ENCODE data around the gene AMACR. TPM values are rescaled to one million over a fixed set of nuclear protein-coding genes. Genes with fewer than 3 reads are reported as not detected.

AMACR gene
- total and polyA plus RNA-seq, 9 donors: 4.2 to 11.5 (median 8.2) TPM

DNA sequence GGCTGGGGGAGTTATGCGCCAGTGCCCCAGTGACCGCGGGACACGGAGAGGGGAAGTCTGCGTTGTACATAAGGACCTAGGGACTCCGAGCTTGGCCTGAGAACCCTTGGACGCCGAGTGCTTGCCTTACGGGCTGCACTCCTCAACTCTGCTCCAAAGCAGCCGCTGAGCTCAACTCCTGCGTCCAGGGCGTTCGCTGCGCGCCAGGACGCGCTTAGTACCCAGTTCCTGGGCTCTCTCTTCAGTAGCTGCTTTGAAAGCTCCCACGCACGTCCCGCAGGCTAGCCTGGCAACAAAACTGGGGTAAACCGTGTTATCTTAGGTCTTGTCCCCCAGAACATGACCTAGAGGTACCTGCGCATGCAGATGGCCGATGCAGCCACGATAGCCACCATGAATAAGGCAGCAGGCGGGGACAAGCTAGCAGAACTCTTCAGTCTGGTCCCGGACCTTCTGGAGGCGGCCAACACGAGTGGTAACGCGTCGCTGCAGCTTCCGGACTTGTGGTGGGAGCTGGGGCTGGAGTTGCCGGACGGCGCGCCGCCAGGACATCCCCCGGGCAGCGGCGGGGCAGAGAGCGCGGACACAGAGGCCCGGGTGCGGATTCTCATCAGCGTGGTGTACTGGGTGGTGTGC is 71.4 kb downstream of the AMACR start, which contains the start of gene RXFP3:
TSS of gene RXFP3 (plus strand) at position 6 of the 636 bp plus-strand sequence. CDS start at position 361, 355 bp downstream.
- Histone ChIP-seq H3K9me3 (replicated peaks; ENCODE audit: control insufficient read depth, low read depth, low read length) (no peaks in the 10 kb centered on the region), H3K27me3 (ENCODE audit: control insufficient read depth, insufficient read depth, low read length) (peaks cover 44% of the 10 kb centered on the region), H3K4me1 (ENCODE audit: control insufficient read depth, insufficient read depth, low read length) (peaks cover 9% of the 10 kb centered on the region), H3K27ac (ENCODE audit: low read length) (no peak within 1 kb of the TSS), H3K4me3 (ENCODE audit: low read length) (peak within 1 kb of the TSS; percentile 28), H3K36me3 (ENCODE audit: control insufficient read depth, insufficient read depth, low read length) (no peaks in the 10 kb centered on the region)
- peak; percentile 29 for DNase-seq
- whole genome bisulfite sequencing (ENCODE audit: insufficient coverage): 4% methylated on average over 45 of the region's 45 CpGs

Other genes starting within 250 kb of the AMACR start
- 23.9 TPM for gene ADAMTS12, start 116.1 kb downstream of the AMACR start, total RNA-seq
- 10 to 100 TPM; 14.8 to 35.1 (median 22.7) TPM for gene ADAMTS12, start 116.1 kb downstream of the AMACR start, polyA plus RNA-seq (ENCODE audit: insufficient read depth in 1 of 8, insufficient read length in 8 of 8, low replicate concordance in 1 of 8)
- gene RXFP3, start 71.7 kb downstream of the AMACR start, total RNA-seq: not detected
- gene RXFP3, start 71.7 kb downstream of the AMACR start, polyA plus RNA-seq (ENCODE audit: insufficient read depth in 1 of 8, insufficient read length in 8 of 8, low replicate concordance in 1 of 8): not detected
- 0.09 TPM for gene SLC45A2, start 23.4 kb downstream of the AMACR start, total RNA-seq
- under 1 TPM; 0.09 to 0.59 (median 0.18) TPM for gene SLC45A2, start 23.4 kb downstream of the AMACR start, polyA plus RNA-seq (ENCODE audit: insufficient read depth in 1 of 8, insufficient read length in 8 of 8, low replicate concordance in 1 of 8)
- gene C1QTNF3, start 35.2 kb upstream of the AMACR start, total RNA-seq: 131 TPM
- 100 to 1,000 TPM in 4 of 8 donors, 10 to 100 TPM in 4; 62.8 to 152 (median 105) TPM for gene C1QTNF3, start 35.2 kb upstream of the AMACR start, polyA plus RNA-seq (ENCODE audit: insufficient read depth in 1 of 8, insufficient read length in 8 of 8, low replicate concordance in 1 of 8)